Stomach (tissue), 9 donors: ENCODE data around the gene APEX1. TPM values are rescaled to one million over a fixed set of nuclear protein-coding genes. Genes with fewer than 3 reads are reported as not detected.

Experiments used
- DNase-seq, 2 donors: peaks; one replicate each; pipeline versions ENCODE4 v3.0.0 to v3.0.0-alpha.2; 2013 to 2019
- H3K27ac ChIP-seq, 5 donors: fragments of 200-600 bp in 4 of 5; sonication (generic) in 4 of 5; one replicate each; pipeline ENCODE4 v1.5.1; 2013 to 2019; ENCODE audit warnings: mild to moderate bottlenecking in 1 of 5, moderate library complexity in 1 of 5
- H3K27me3 ChIP-seq, 3 donors: fragments of 200-600 bp; sonication (generic); one replicate each; pipeline ENCODE4 v1.5.1; 2017 to 2019; ENCODE audit warnings: mixed run types in 1 of 3
- H3K36me3 ChIP-seq, 4 donors: fragments of 200-600 bp; sonication (generic); 1 replicate in 3 of 4; 2 replicates in 1 of 4; pipeline ENCODE4 v1.5.1; 2016 to 2019
- H3K4me1 ChIP-seq, 4 donors: fragments of 200-600 bp; sonication (generic); one replicate each; pipeline ENCODE4 v1.5.1; 2016 to 2019
- H3K4me3 ChIP-seq, 4 donors: fragments of 200-600 bp; sonication (generic) in 3 of 4; one replicate each; pipeline ENCODE4 v1.5.1; 2016 to 2019; ENCODE audit warnings: mild to moderate bottlenecking in 1 of 4
- H3K9me3 ChIP-seq, 4 donors: fragments of 200-600 bp; sonication (generic); one replicate each; pipeline ENCODE4 v1.5.1; 2016 to 2019
- CTCF ChIP-seq, 7 experiments: fragments of 450-650 bp in 4 of 7; fragments of 200-600 bp in 3 of 7; sonication (generic) in 3 of 7; IDR thresholded peaks; one replicate each; pipeline ENCODE4 v1.5.1; 2016 to 2019; ENCODE audit warnings: antibody characterized with exemption in 7 of 7, control low read depth in 2 of 7, mild to moderate bottlenecking in 1 of 7
- EP300 ChIP-seq: sonication (generic); formaldehyde crosslinking; IDR thresholded peaks from one replicate; pipeline ENCODE4 v1.6.1; 2017; ENCODE audit warnings: antibody characterized with exemption
- POLR2A ChIP-seq, 4 donors: fragments of 450-650 bp; IDR thresholded peaks; one replicate each; pipeline ENCODE4 v1.6.1; 2016; ENCODE audit warnings: antibody characterized with exemption in 4 of 4, control low read depth in 2 of 4, mild to moderate bottlenecking in 1 of 4, moderate library complexity in 1 of 4
- POLR2AphosphoS5 ChIP-seq, 3 donors: sonication (generic); formaldehyde crosslinking; IDR thresholded peaks; one replicate each; pipeline ENCODE4 v1.6.1; 2016; ENCODE audit warnings: antibody characterized with exemption in 3 of 3
- WGBS, 5 donors: extraction: QIAGEN DNeasy Blood & Tissue Kit in 3 of 5; methylation state at CpG; one replicate each; pipeline versions ENCODE4 v1.1.5 to v1.1.7; 2013 to 2018; 5-methylcytosine and 5-hydroxymethylcytosine counted together
- intact Hi-C: fragments of 100-400 bp; cut with DNase I; formaldehyde crosslinking; loops from one replicate; pipeline ENCODE4 v1.15.1; 2023; ENCODE audit warnings: low total_unique reads
- polyA plus RNA-seq, 3 donors: library from polyadenylated mRNA; stranded (reverse); fragments of 200-250 nt; gene quantifications; one replicate each; pipeline ENCODE4 v1.2.3, GENCODE V29; 2013
- total RNA-seq, 5 donors: library from RNA; depleted of rRNA; stranded (reverse); fragments of >200 nt; gene quantifications; one replicate each; pipeline versions ENCODE4 v1.1.0 to v1.2.3, GENCODE V29; 2014 to 2016
- donor health status: healthy with polysubstance abuse.
- donor health status: Bipolar disorder and iron deficiency.
- donor health status: healthy.

APEX1 gene
- total and polyA plus RNA-seq, 8 donors, result 70.1 to 219 (median 137) TPM

GRCh38 chr14:20412411-20412810 lies 42.6 kb upstream of the APEX1 start:
- 1 to 3% (median 1%) methylated on average over 7 of the region's 7 CpGs for WGBS, 5 donors
- Histone ChIP-seq H3K36me3 (peaks cover 7 to 16% (median 14%) of the 10 kb centered on the region in 4 donors), H3K9me3 (no peaks in the 10 kb centered on the region), H3K27me3 (no peaks in the 10 kb centered on the region), H3K27ac (peak overlapping the region; percentile 92 to 99 (median 96)), H3K4me1 (peaks cover 12 to 53% (median 34%) of the 10 kb centered on the region in 4 donors), H3K4me3 (peak overlapping the region; percentile 64 to 95 (median 78))
- peak in 1 of 2 donors; percentile 48 for DNase-seq
- intact Hi-C loops, result loop anchor here (10.0 kb wide), 1 partner anchor 62 kb away; no protein-coding TSS in a partner anchor
- TF ChIP-seq POLR2AphosphoS5 (IDR thresholded peaks at IDR 0.05) (peak in 1 of 3 donors; percentile 12), CTCF (IDR thresholded peaks at IDR 0.05) (no peak)

GRCh38 chr14:20412876-20413743 lies 41.9 kb upstream of the APEX1 start, which contains the start of gene TEP1:
TSS of gene TEP1 (minus strand) at chr14:20413501. CDS start at chr14:20408439, 5,062 bp downstream.
- intact Hi-C loops, result loop anchor here (10.0 kb wide), 1 partner anchor 62 kb away; no protein-coding TSS in a partner anchor
- peak within 1 kb of the TSS; percentile 92 to 99 (median 96) for H3K27ac ChIP-seq
- 0 to 1% (median 0%) methylated on average over 29 to 43 of the region's 43 CpGs for WGBS, 5 donors

GRCh38 chr14:20413744-20414082 lies 41.3 kb upstream of the APEX1 start:
- intact Hi-C loops, result loop anchor here (10.0 kb wide), 1 partner anchor 61 kb away; no protein-coding TSS in a partner anchor
- DNase-seq, result peak in 1 of 2 donors; percentile 41
- Histone ChIP-seq H3K4me3 (peak overlapping the region; percentile 64 to 95 (median 78)), H3K4me1 (peaks cover 23 to 59% (median 35%) of the 10 kb centered on the region in 4 donors), H3K27ac (peak overlapping the region; percentile 92 to 99 (median 96)), H3K27me3 (no peaks in the 10 kb centered on the region), H3K36me3 (peaks cover 0 to 3% (median 1%) of the 10 kb centered on the region in 4 donors), H3K9me3 (no peaks in the 10 kb centered on the region)
- WGBS, 5 donors, result 1 to 2% (median 2%) methylated on average over 9 of the region's 9 CpGs
- TF ChIP-seq CTCF (IDR thresholded peaks at IDR 0.05) (no peak), EP300 (no peak), POLR2AphosphoS5 (IDR thresholded peaks at IDR 0.05) (no peak), POLR2A (IDR thresholded peaks at IDR 0.05) (no peak)

More at GRCh38 chr14:20412876-20413743, 41.9 kb upstream of the APEX1 start, which contains the start of gene TEP1:
- H3K4me3 ChIP-seq, result peak within 1 kb of the TSS; percentile 64 to 95 (median 78)
- no peaks in the 10 kb centered on the region for H3K9me3 ChIP-seq
- DNase-seq, result peak; percentile 90 to 95
- peaks cover 19 to 53% (median 34%) of the 10 kb centered on the region in 4 donors for H3K4me1 ChIP-seq
- TF ChIP-seq POLR2AphosphoS5 (IDR thresholded peaks at IDR 0.05) (peak; percentile 49 to 89 (median 84)), POLR2A (IDR thresholded peaks at IDR 0.05) (peak in 1 of 4 donors; percentile 24), CTCF (IDR thresholded peaks at IDR 0.05) (no peak), EP300 (no peak)
- peaks cover under 1 to 9% (median 7%) of the 10 kb centered on the region in 4 donors for H3K36me3 ChIP-seq
- H3K27me3 ChIP-seq, result no peaks in the 10 kb centered on the region

- Histone ChIP-seq H3K4me1 (peaks cover 31 to 65% (median 41%) of the 10 kb centered on the region in 4 donors), H3K36me3 (no peaks in the 10 kb centered on the region), H3K9me3 (no peaks in the 10 kb centered on the region), H3K27me3 (no peaks in the 10 kb centered on the region), H3K27ac (peak overlapping the region; percentile 58 to 79 (median 72)), H3K4me3 (no peak overlapping the region)
- TF ChIP-seq CTCF (IDR thresholded peaks at IDR 0.05) (peak in 5 of 7 experiments; percentile 38 to 51 (median 46)), POLR2A (IDR thresholded peaks at IDR 0.05) (no peak), POLR2AphosphoS5 (IDR thresholded peaks at IDR 0.05) (no peak), EP300 (no peak)
- intact Hi-C loops, result loop anchor here (10.0 kb wide), 1 partner anchor 59 kb away; no protein-coding TSS in a partner anchor
- peak in 1 of 2 donors; percentile 76 for DNase-seq
- 33 to 46% (median 43%) methylated on average over 3 of the region's 3 CpGs for WGBS, 5 donors
Measured at GRCh38 chr14:20415782-20416206, 39.2 kb upstream of the APEX1 start.
